Endothelial cell of umbilical vein (primary cell): ENCODE data around the gene DYRK1A. TPM values are rescaled to one million over a fixed set of nuclear protein-coding genes. Genes with fewer than 3 reads are reported as not detected.

Experiments used
- BruUV-seq: library from RNA; stranded (reverse); fragments of 400-500 nt; replicated peaks from 2 replicates; lab custom pipeline; 2021; lab: Mats Ljungman, UMichigan
- CTCF ChIA-PET: fragments of 300-600, 350-600 bp; sonication (Branson Sonifier 250); formaldehyde crosslinking; loops from one replicate; lab custom pipeline; 2021; ENCODE audit warnings: antibody characterized with exemption, inconsistent platforms; lab: Charles Lee
- POLR2A ChIA-PET: fragments of 300-600, 350-600 bp; sonication (Branson Sonifier 250); formaldehyde crosslinking; loops from one replicate; lab custom pipeline; 2021; ENCODE audit warnings: antibody characterized with exemption, inconsistent platforms; lab: Charles Lee
- DNase-seq: peaks from one replicate; pipeline ENCODE4 v3.0.0-alpha.2; 2011; ENCODE audit warnings: low read depth, low spot score
- FAIRE-seq: peaks from 2 replicates; lab custom pipeline; 2011; peaks lifted over from hg19 to GRCh38; lab: Jason Lieb, UNC
- H2AFZ ChIP-seq: 2 replicates; pipeline ENCODE4 v1.6.0; 2012; ENCODE audit warnings: low read depth, low read length, control low read depth, inconsistent platforms
- H3K27ac ChIP-seq: 2 replicates; pipeline ENCODE4 v1.5.1; 2011; ENCODE audit warnings: low read depth, mild to moderate bottlenecking, control low read depth, low read length, moderate library complexity; ENCODE audit not compliant: insufficient read depth
- H3K27me3 ChIP-seq, 2 experiments: 2 replicates each; pipeline versions ENCODE4 v1.6.0 to v1.6.1; 2011; ENCODE audit warnings: low read length in 2 of 2, mixed read lengths in 1 of 2; ENCODE audit not compliant: control insufficient read depth in 2 of 2, insufficient read depth in 2 of 2
- H3K36me3 ChIP-seq, 2 experiments: 2 replicates in 1 of 2; 3 replicates in 1 of 2; pipeline ENCODE4 v1.5.1; 2011; ENCODE audit warnings: low read length in 2 of 2, mild to moderate bottlenecking in 1 of 2, moderate library complexity in 1 of 2; ENCODE audit not compliant: control insufficient read depth in 2 of 2, insufficient read depth in 2 of 2; ENCODE audit errors: extremely low read depth in 1 of 2
- H3K4me1 ChIP-seq: 3 replicates; pipeline ENCODE4 v1.5.1; 2011; ENCODE audit warnings: mild to moderate bottlenecking, low read length; ENCODE audit not compliant: control insufficient read depth, insufficient read depth; ENCODE audit errors: extremely low read depth
- H3K4me2 ChIP-seq: 2 replicates; pipeline ENCODE4 v1.6.1; 2011; ENCODE audit warnings: low read length, control low read depth, mixed read lengths; ENCODE audit not compliant: insufficient read depth
- H3K4me3 ChIP-seq, 3 experiments: fragments of 200-600 bp in 1 of 3; sonication (generic), shearing (Covaris generic) in 1 of 3; replicated peaks in 1 of 3; 2 replicates each; pipeline ENCODE4 v1.5.1; 2011 to 2016; ENCODE audit warnings: control low read depth in 3 of 3, low read length in 3 of 3, mild to moderate bottlenecking in 2 of 3, inconsistent platforms in 1 of 3, low read depth in 1 of 3, moderate library complexity in 1 of 3; ENCODE audit not compliant: insufficient read depth in 1 of 3
- H3K79me2 ChIP-seq: 2 replicates; pipeline ENCODE4 v1.6.0; 2012; ENCODE audit warnings: low read length, inconsistent platforms; ENCODE audit not compliant: control insufficient read depth, insufficient read depth
- H3K9ac ChIP-seq: replicated peaks from 2 replicates; pipeline ENCODE3; 2011; ENCODE audit warnings: low read length, control low read depth; ENCODE audit not compliant: insufficient read depth; ENCODE audit errors: extremely low read depth
- H3K9me1 ChIP-seq: replicated peaks from 3 replicates; pipeline ENCODE4 v1.6.0; 2011; ENCODE audit warnings: mild to moderate bottlenecking, low read length; ENCODE audit not compliant: control insufficient read depth, insufficient read depth; ENCODE audit errors: extremely low read depth
- H3K9me3 ChIP-seq: replicated peaks from 2 replicates; pipeline ENCODE4 v1.5.1; 2012; ENCODE audit warnings: low read length, inconsistent platforms; ENCODE audit not compliant: control insufficient read depth, insufficient read depth
- H4K20me1 ChIP-seq: replicated peaks from 2 replicates; pipeline ENCODE3; 2011; ENCODE audit warnings: mild to moderate bottlenecking, low read length; ENCODE audit not compliant: control insufficient read depth, insufficient read depth; ENCODE audit errors: extremely low read depth
- CTCF ChIP-seq, 2 donors: IDR thresholded peaks; 1 replicate in 1 of 2; 2 replicates in 1 of 2; pipeline ENCODE4 v1.5.1; 2011; ENCODE audit warnings: low read length in 2 of 2, mild to moderate bottlenecking in 2 of 2, moderate library complexity in 2 of 2, control low read depth in 1 of 2, inconsistent platforms in 1 of 2, low read depth in 1 of 2; ENCODE audit not compliant: insufficient read depth in 1 of 2; ENCODE audit errors: extremely low read depth in 1 of 2
- EZH2 ChIP-seq: IDR thresholded peaks from 2 replicates; pipeline ENCODE4 v1.6.1; 2012; ENCODE audit warnings: borderline replicate concordance, low read depth, mild to moderate bottlenecking, moderate library complexity, low read length, inconsistent platforms; ENCODE audit not compliant: severe bottlenecking
- FOS ChIP-seq: IDR thresholded peaks from 2 replicates; pipeline ENCODE4 v1.6.1; 2011; ENCODE audit warnings: mild to moderate bottlenecking, low read length, moderate library complexity, borderline replicate concordance; ENCODE audit not compliant: insufficient read depth
- GATA2 ChIP-seq: IDR thresholded peaks from 2 replicates; pipeline ENCODE4 v1.7.0; 2011; ENCODE audit warnings: low read depth, mild to moderate bottlenecking, moderate library complexity, mixed read lengths, low read length; ENCODE audit not compliant: insufficient read length, insufficient read depth
- JUN ChIP-seq: IDR thresholded peaks from 2 replicates; pipeline ENCODE4 v1.6.1; 2011; ENCODE audit warnings: borderline replicate concordance, low read depth; ENCODE audit not compliant: insufficient read length, insufficient read depth
- MAX ChIP-seq: IDR thresholded peaks from 2 replicates; pipeline ENCODE4 v1.6.1; 2011; ENCODE audit not compliant: insufficient read depth, insufficient read length
- MYC ChIP-seq: IDR thresholded peaks from one replicate; pipeline ENCODE4 v1.6.1; 2011; ENCODE audit warnings: mild to moderate bottlenecking, low read depth, low read length
- POLR2A ChIP-seq: IDR thresholded peaks from 2 replicates; pipeline ENCODE4 v1.6.1; 2012; ENCODE audit warnings: low read depth, mild to moderate bottlenecking, control low read depth, low read length
- POLR2AphosphoS5 ChIP-seq: IDR thresholded peaks from 2 replicates; pipeline ENCODE4 v1.6.1; 2012; ENCODE audit warnings: low read depth, mild to moderate bottlenecking, control low read depth, low read length, moderate library complexity; ENCODE audit not compliant: insufficient read depth
- dilution Hi-C: fragments of 300-500 bp; cut with MboI; formaldehyde crosslinking; loops from one replicate; pipeline ENCODE4 v1.15.0; 2019; ENCODE audit warnings: low sequenced_read_pairs; ENCODE audit not compliant: extremely low pct_ligation_motif_present
- intact Hi-C: fragments of 100-400 bp; cut with micrococcal nuclease; formaldehyde crosslinking; loops from one replicate; pipeline ENCODE4 v1.10.0; 2022
- polyA plus RNA-seq, 4 experiments: library from polyadenylated mRNA; depleted of rRNA in 3 of 4; stranded (reverse) in 3 of 4; unstranded in 1 of 4; fragments of >200 nt; gene quantifications; 2 replicates each; pipeline versions ENCODE4 v1.2.1 to v1.2.3, GENCODE V29; 2011 to 2012; ENCODE audit warnings: missing spikeins in 1 of 4
- total RNA-seq: library from RNA; stranded (reverse); gene quantifications from 2 replicates; pipeline ENCODE4 v1.2.3, GENCODE V29; 2021

Gene DYRK1A
- total and polyA plus RNA-seq, 2 donors (not counting 3 experiments of a cell fraction or from before 2014, with no cell fraction given) = 51.8 to 53.7 TPM

DNA sequence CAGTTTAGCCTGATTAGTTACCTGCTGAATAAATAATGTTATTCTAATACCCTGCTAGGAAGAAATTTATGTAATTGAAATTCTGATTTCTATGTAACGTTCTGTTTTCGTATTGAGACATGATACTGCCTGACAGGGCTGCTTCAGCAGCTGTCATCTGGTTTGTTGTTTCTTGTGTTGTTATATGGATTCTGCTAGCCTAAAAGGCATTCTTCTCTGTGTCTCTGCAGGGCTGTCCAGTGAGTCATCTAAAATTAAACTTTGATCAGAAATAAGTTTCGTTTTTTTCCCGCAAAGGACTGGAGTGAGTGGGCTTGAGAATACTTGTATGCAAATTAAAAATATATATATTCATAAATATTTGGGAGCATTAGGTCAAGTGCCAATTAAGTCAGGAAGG lies 93.0 kb downstream of the DYRK1A start:
- H4K20me1 ChIP-seq = peaks cover 10% of the 10 kb centered on the region
- BruUV-seq = no TSS peak
- no peak overlapping the region for H3K27ac ChIP-seq
- no peak overlapping the region for H2AFZ ChIP-seq
- DNase-seq (no peak), FAIRE-seq (no peak)
- intact Hi-C loops (no loop called here), dilution Hi-C loops (no loop called here)
- no peaks in the 10 kb centered on the region for H3K9me1 ChIP-seq
- no peaks in the 10 kb centered on the region for H3K27me3 ChIP-seq
- no peak overlapping the region for H3K9ac ChIP-seq
- POLR2A ChIA-PET = no interaction called here
- H3K4me3 ChIP-seq = no peak overlapping the region
- TF ChIP-seq GATA2 (no peak), MAX (no peak), JUN (no peak), POLR2A (no peak), POLR2AphosphoS5 (no peak), CTCF (IDR thresholded peaks at IDR 0.05; ENCODE audit: extremely low read depth in 1 of 2, insufficient read depth in 1 of 2, low read depth in 1 of 2, low read length in 2 of 2) (no peak), EZH2 (no peak), MYC (no peak), FOS (no peak)
- peaks cover 96% of the 10 kb centered on the region for H3K79me2 ChIP-seq
- H3K4me1 ChIP-seq = peaks cover 18% of the 10 kb centered on the region
- H3K36me3 ChIP-seq = peaks cover 0 to 5% of the 10 kb centered on the region in 2 experiments
- CTCF ChIA-PET = interaction anchor here (0.5 to 1.6 kb wide), 2 partner anchors 293 to 505 kb away, joined by 3 to 4 read pairs; no protein-coding TSS in a partner anchor
- H3K9me3 ChIP-seq = no peaks in the 10 kb centered on the region
- no peak overlapping the region for H3K4me2 ChIP-seq
